Measurements from ENCODE around the gene ABRAXAS1. TPM values are rescaled to one million over a fixed set of nuclear protein-coding genes. Genes with fewer than 3 reads are reported as not detected.

Gene ABRAXAS1
- total and polyA plus RNA-seq, 4 donors, result 0.96 to 7.8 (median 1.3) TPM

DNA sequence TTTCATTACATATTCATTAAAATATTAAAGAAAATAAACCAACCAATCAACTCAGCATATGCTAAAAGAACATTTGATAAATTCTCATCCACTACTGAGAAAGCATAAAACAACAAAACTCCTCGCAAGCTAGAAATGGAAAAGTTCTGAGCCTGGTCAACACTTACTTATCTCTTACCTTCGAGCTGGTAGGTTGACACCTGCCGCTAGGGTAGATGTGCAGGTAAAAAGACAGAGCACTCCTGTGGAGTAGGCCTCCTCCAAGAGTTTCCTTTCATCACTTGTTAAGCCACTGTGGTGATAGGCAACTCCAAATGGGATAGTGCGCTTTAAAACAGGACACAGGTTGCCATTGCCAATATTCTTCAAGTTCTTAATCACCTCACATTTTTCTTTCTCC, 48.2 kb downstream of the ABRAXAS1 start:
- Histone ChIP-seq H3K9me3 (ENCODE audit: control insufficient read depth in 4 of 4, low read length in 3 of 4) (no peaks in the 10 kb centered on the region), H3K4me3 (ENCODE audit: low read depth in 1 of 3, low read length in 3 of 3) (no peak overlapping the region), H3K4me1 (ENCODE audit: control insufficient read depth in 4 of 4, insufficient read depth in 4 of 4, low read length in 3 of 4) (no peaks in the 10 kb centered on the region), H3K9ac (ENCODE audit: low read depth in 1 of 2, low read length in 2 of 2) (no peak overlapping the region), H3K36me3 (ENCODE audit: control insufficient read depth in 4 of 4, insufficient read depth in 3 of 4, low read depth in 1 of 4, low read length in 3 of 4) (peaks cover 5 to 34% (median 20%) of the 10 kb centered on the region in 4 donors), H3K27ac (ENCODE audit: low read depth in 1 of 2, low read length in 2 of 2) (no peak overlapping the region), H3K27me3 (ENCODE audit: control insufficient read depth in 4 of 4, insufficient read depth in 4 of 4, low read length in 3 of 4) (no peaks in the 10 kb centered on the region)
- TF ChIP-seq JUND (IDR thresholded peaks at IDR 0.05) (no peak), RXRA (IDR thresholded peaks at IDR 0.05) (no peak), RAD21 (IDR thresholded peaks at IDR 0.05) (no peak), EGR1 (IDR thresholded peaks at IDR 0.05; ENCODE audit: low read depth in 2 of 2) (no peak), FOXA1 (IDR thresholded peaks at IDR 0.05) (no peak), TAF1 (conservative IDR thresholded peaks at IDR 0.05) (no peak)
- TF ChIP-seq, protein P1, sequence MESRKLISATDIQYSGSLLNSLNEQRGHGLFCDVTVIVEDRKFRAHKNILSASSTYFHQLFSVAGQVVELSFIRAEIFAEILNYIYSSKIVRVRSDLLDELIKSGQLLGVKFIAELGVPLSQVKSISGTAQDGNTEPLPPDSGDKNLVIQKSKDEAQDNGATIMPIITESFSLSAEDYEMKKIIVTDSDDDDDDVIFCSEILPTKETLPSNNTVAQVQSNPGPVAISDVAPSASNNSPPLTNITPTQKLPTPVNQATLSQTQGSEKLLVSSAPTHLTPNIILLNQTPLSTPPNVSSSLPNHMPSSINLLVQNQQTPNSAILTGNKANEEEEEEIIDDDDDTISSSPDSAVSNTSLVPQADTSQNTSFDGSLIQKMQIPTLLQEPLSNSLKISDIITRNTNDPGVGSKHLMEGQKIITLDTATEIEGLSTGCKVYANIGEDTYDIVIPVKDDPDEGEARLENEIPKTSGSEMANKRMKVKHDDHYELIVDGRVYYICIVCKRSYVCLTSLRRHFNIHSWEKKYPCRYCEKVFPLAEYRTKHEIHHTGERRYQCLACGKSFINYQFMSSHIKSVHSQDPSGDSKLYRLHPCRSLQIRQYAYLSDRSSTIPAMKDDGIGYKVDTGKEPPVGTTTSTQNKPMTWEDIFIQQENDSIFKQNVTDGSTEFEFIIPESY (IDR thresholded peaks at IDR 0.05), result no peak
- TF ChIP-seq, protein P2, sequence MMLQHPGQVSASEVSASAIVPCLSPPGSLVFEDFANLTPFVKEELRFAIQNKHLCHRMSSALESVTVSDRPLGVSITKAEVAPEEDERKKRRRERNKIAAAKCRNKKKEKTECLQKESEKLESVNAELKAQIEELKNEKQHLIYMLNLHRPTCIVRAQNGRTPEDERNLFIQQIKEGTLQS (IDR thresholded peaks at IDR 0.05), result no peak
- TF ChIP-seq, protein P3, sequence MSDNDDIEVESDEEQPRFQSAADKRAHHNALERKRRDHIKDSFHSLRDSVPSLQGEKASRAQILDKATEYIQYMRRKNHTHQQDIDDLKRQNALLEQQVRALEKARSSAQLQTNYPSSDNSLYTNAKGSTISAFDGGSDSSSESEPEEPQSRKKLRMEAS (IDR thresholded peaks at IDR 0.05), result no peak
- DNase-seq (ENCODE audit: low spot score), result no peak
- 93% methylated on average over 4 of the region's 4 CpGs for WGBS

DNA sequence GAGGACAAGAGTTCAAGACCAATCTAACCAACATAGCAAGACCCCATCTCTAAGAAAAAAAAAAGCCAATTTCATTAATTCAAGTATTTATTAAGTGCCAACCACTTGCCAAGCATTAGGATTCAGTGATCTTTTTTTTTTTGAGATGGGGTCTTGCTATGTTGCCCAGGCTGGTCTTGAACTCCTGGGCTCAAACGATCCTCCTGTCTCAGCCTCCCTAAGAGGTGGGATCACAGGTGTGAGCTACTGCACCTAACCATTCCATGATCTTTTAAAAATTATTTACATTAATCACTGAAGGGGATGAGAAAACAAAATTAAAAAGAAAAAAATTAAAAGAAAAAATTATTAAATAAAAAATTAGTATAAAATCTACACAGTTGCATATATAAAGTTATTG, 53.7 kb downstream of the ABRAXAS1 start:
- no peaks in the 10 kb centered on the region for H3K4me1 ChIP-seq (ENCODE audit: control insufficient read depth in 4 of 4, insufficient read depth in 4 of 4, low read length in 3 of 4)
- no peak overlapping the region for H3K4me3 ChIP-seq (ENCODE audit: low read depth in 1 of 3, low read length in 3 of 3)
- H3K36me3 ChIP-seq (ENCODE audit: control insufficient read depth in 4 of 4, insufficient read depth in 3 of 4, low read depth in 1 of 4, low read length in 3 of 4), result peaks cover 1 to 26% (median 22%) of the 10 kb centered on the region in 4 donors
- DNase-seq (ENCODE audit: low spot score), result no peak
- H3K9ac ChIP-seq (ENCODE audit: low read depth in 1 of 2, low read length in 2 of 2), result no peak overlapping the region
- H3K27me3 ChIP-seq (ENCODE audit: control insufficient read depth in 4 of 4, insufficient read depth in 4 of 4, low read length in 3 of 4), result no peaks in the 10 kb centered on the region
- TF ChIP-seq RXRA (IDR thresholded peaks at IDR 0.05), result no peak
- no peak for TF ChIP-seq GABPA (IDR thresholded peaks at IDR 0.05 in 1 of 2, conservative IDR thresholded peaks at IDR 0.05 in 1 of 2)
- no peak for TF ChIP-seq JUND (IDR thresholded peaks at IDR 0.05)
- no peak for TF ChIP-seq NR2F2 (IDR thresholded peaks at IDR 0.05)
- TF ChIP-seq, protein P2 (IDR thresholded peaks at IDR 0.05), result no peak
- no peak for TF ChIP-seq HNF4A (conservative IDR thresholded peaks at IDR 0.05)
- TF ChIP-seq, protein P3 (IDR thresholded peaks at IDR 0.05), result no peak
- no peak for TF ChIP-seq SP1 (IDR thresholded peaks at IDR 0.05)
- TF ChIP-seq, protein P1 (IDR thresholded peaks at IDR 0.05), result no peak
- no peak for TF ChIP-seq TAF1 (conservative IDR thresholded peaks at IDR 0.05)
- TF ChIP-seq YY1 (IDR thresholded peaks at IDR 0.05), result no peak
- no peak for TF ChIP-seq FOXA1 (IDR thresholded peaks at IDR 0.05)
- 98% methylated on average over 1 of the region's 1 CpG for WGBS
- H3K27ac ChIP-seq (ENCODE audit: low read depth in 1 of 2, low read length in 2 of 2), result no peak overlapping the region
- no peaks in the 10 kb centered on the region for H3K9me3 ChIP-seq (ENCODE audit: control insufficient read depth in 4 of 4, low read length in 3 of 4)
